ENCODE data around the gene PLEKHS1.

DNA sequence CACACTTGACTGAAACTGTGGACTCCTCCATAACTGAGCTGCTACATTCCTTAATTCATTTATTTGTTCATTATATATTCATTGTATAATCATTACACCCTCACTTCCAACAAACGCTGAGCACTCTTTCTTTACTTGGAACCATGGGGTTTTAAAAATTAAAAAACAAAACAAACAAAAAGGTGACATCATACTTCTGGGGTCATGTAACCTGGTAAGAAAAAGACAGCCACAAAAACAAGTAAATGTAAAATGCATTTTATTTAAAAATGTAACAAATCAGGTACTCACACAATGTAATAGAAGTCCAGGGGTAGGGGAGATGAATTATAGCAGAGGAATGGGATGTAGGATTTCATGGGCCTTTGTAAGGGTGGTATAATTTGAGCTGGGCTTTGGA, 25.1 kb downstream of the PLEKHS1 start:
- no peak for TF ChIP-seq YY1 (IDR thresholded peaks at IDR 0.05; ENCODE audit: insufficient read depth, insufficient read length)
- TF ChIP-seq ZNF274 (IDR thresholded peaks at IDR 0.05; ENCODE audit: low read depth, low read length), result no peak
- TF ChIP-seq SUZ12 (IDR thresholded peaks at IDR 0.05; ENCODE audit: extremely low read depth, insufficient read depth, insufficient read length), result no peak
